NCI-H2196 (cell line): ENCODE results near the gene FKBP8.

Experiments
- DNase-seq: peaks from one replicate; lab custom pipeline; 2025; ENCODE audit not compliant: unreplicated experiment; lab: John Stamatoyannopoulos, UW

FKBP8 gene

GRCh38 chr19:18503337-18503970 is 39.9 kb downstream of the FKBP8 start:
- no peak for DNase-seq

- no peak for DNase-seq
Observed at GRCh38 chr19:18502638-18503294, 40.6 kb downstream of the FKBP8 start.

GRCh38 chr19:18502246-18502637 is 41.1 kb downstream of the FKBP8 start:
- DNase-seq, result no peak

- no peak for DNase-seq
Observed at GRCh38 chr19:18501832-18502231, 41.5 kb downstream of the FKBP8 start.

- no peak for DNase-seq
Observed at GRCh38 chr19:18501351-18501750, 42.0 kb downstream of the FKBP8 start.

- no peak for DNase-seq
Observed at GRCh38 chr19:18500799-18501198, 42.6 kb downstream of the FKBP8 start.

- no peak for DNase-seq
Observed at GRCh38 chr19:18500376-18500775, 43.0 kb downstream of the FKBP8 start.

- no peak for DNase-seq
Observed at GRCh38 chr19:18499055-18499775, 44.2 kb downstream of the FKBP8 start.

- DNase-seq, result no peak
Observed at GRCh38 chr19:18496980-18497256, 46.5 kb downstream of the FKBP8 start.

- peak; percentile 64 for DNase-seq
Observed at GRCh38 chr19:18496167-18496979, 47.0 kb downstream of the FKBP8 start.

GRCh38 chr19:18495204-18495911 is 48.0 kb downstream of the FKBP8 start:
- DNase-seq, result no peak

- DNase-seq, result no peak
Observed at GRCh38 chr19:18494267-18494607, 49.1 kb downstream of the FKBP8 start.

GRCh38 chr19:18493440-18494266 is 49.7 kb downstream of the FKBP8 start:
- no peak for DNase-seq

- DNase-seq, result no peak
Observed at GRCh38 chr19:18491995-18492953, 51.1 kb downstream of the FKBP8 start.

GRCh38 chr19:18490728-18491127 is 52.6 kb downstream of the FKBP8 start:
- DNase-seq, result no peak

- DNase-seq, result no peak
Observed at GRCh38 chr19:18489627-18490184, 53.7 kb downstream of the FKBP8 start.

GRCh38 chr19:18488838-18489626 is 54.3 kb downstream of the FKBP8 start:
- peak; percentile 27 for DNase-seq

GRCh38 chr19:18488403-18488723 is 55.0 kb downstream of the FKBP8 start:
- no peak for DNase-seq
